ENCODE results near the gene RAB8B.

Gene RAB8B

GRCh38 chr15:63252292-63252691 is 62.9 kb downstream of the RAB8B start:
- DNase-seq (ENCODE audit: low spot score) = no peak
- peaks cover 7 to 55% of the 10 kb centered on the region in 2 donors for H3K36me3 ChIP-seq (replicated peaks in 1 of 2; ENCODE audit: control insufficient read depth in 2 of 2, insufficient read depth in 2 of 2, low read length in 2 of 2)
- WGBS, 2 donors (ENCODE audit: extremely low coverage in 2 of 2, insufficient read length in 2 of 2, insufficient replicate concordance in 1 of 2) = no CpG with 5 or more reads among the region's 2 CpGs

GRCh38 chr15:63254991-63255390 is 65.6 kb downstream of the RAB8B start:
- H4K8ac ChIP-seq (ENCODE audit: low read depth, low read length) = no peak overlapping the region
- H3K4me2 ChIP-seq (ENCODE audit: insufficient read depth, low read length, poor library complexity, severe bottlenecking) = no peak overlapping the region
- no peak overlapping the region for H3K4ac ChIP-seq (ENCODE audit: low read length)
- H2AFZ ChIP-seq (ENCODE audit: low read length) = no peak overlapping the region
- no peak overlapping the region for H2AK5ac ChIP-seq (ENCODE audit: low read depth, low read length)
- no peak overlapping the region for H2BK5ac ChIP-seq (ENCODE audit: low read length)
- no peak overlapping the region for H2BK120ac ChIP-seq (ENCODE audit: low read depth, low read length)
- no peak overlapping the region for H3K14ac ChIP-seq (ENCODE audit: low read length)
- no peak overlapping the region for H3K4me3 ChIP-seq (ENCODE audit: low read length in 2 of 2)
- H3K27me3 ChIP-seq (ENCODE audit: control insufficient read depth in 3 of 3, insufficient read depth in 3 of 3, low read depth in 1 of 3, low read length in 3 of 3) = no peaks in the 10 kb centered on the region
- no peak overlapping the region for H2BK12ac ChIP-seq (ENCODE audit: low read length)
- no peak overlapping the region for H3K23ac ChIP-seq (ENCODE audit: low read depth, low read length, poor library complexity)
- peak overlapping the region; percentile 11 for H3K27ac ChIP-seq (replicated peaks; ENCODE audit: low read length)
- H3K4me1 ChIP-seq (ENCODE audit: control insufficient read depth in 2 of 2, insufficient read depth in 1 of 2, low read depth in 1 of 2, low read length in 2 of 2) = peaks cover 7 to 21% of the 10 kb centered on the region in 2 donors
- H3K36me3 ChIP-seq (replicated peaks in 1 of 2; ENCODE audit: control insufficient read depth in 2 of 2, insufficient read depth in 2 of 2, low read length in 2 of 2) = peaks cover 8 to 57% of the 10 kb centered on the region in 2 donors
- H4K91ac ChIP-seq (ENCODE audit: low read depth, low read length, poor library complexity) = no peak overlapping the region
- peaks cover 4 to 9% of the 10 kb centered on the region in 2 donors for H3K9me3 ChIP-seq (replicated peaks in 1 of 2; ENCODE audit: control insufficient read depth in 2 of 2, insufficient read depth in 1 of 2, low read depth in 1 of 2, low read length in 2 of 2)
- no peak for DNase-seq (ENCODE audit: low spot score)
- WGBS, 2 donors (ENCODE audit: extremely low coverage in 2 of 2, insufficient read length in 2 of 2, insufficient replicate concordance in 1 of 2) = no CpG with 5 or more reads among the region's 2 CpGs
- no peak overlapping the region for H3K18ac ChIP-seq (ENCODE audit: low read length)
- H3K9ac ChIP-seq (ENCODE audit: low read depth, low read length, poor library complexity) = no peak overlapping the region
- no peak overlapping the region for H2BK15ac ChIP-seq (ENCODE audit: low read length)
- no peaks in the 10 kb centered on the region for H3K79me1 ChIP-seq (ENCODE audit: low read depth, low read length)

More at GRCh38 chr15:63252292-63252691, 62.9 kb downstream of the RAB8B start:
- Histone ChIP-seq H3K4me3 (ENCODE audit: low read length in 2 of 2) (no peak overlapping the region), H3K4ac (ENCODE audit: low read length) (no peak overlapping the region), H3K18ac (ENCODE audit: low read length) (no peak overlapping the region), H3K4me2 (ENCODE audit: insufficient read depth, low read length, poor library complexity, severe bottlenecking) (no peak overlapping the region), H3K23ac (ENCODE audit: low read depth, low read length, poor library complexity) (no peak overlapping the region), H2BK15ac (ENCODE audit: low read length) (no peak overlapping the region), H3K27me3 (ENCODE audit: control insufficient read depth in 3 of 3, insufficient read depth in 3 of 3, low read depth in 1 of 3, low read length in 3 of 3) (no peaks in the 10 kb centered on the region), H2BK5ac (ENCODE audit: low read length) (no peak overlapping the region), H3K9me3 (replicated peaks in 1 of 2; ENCODE audit: control insufficient read depth in 2 of 2, insufficient read depth in 1 of 2, low read depth in 1 of 2, low read length in 2 of 2) (no peaks in the 10 kb centered on the region), H3K4me1 (ENCODE audit: control insufficient read depth in 2 of 2, insufficient read depth in 1 of 2, low read depth in 1 of 2, low read length in 2 of 2) (peaks cover 5 to 20% of the 10 kb centered on the region in 2 donors), H3K79me1 (ENCODE audit: low read depth, low read length) (no peaks in the 10 kb centered on the region), H3K9ac (ENCODE audit: low read depth, low read length, poor library complexity) (no peak overlapping the region), H2AFZ (ENCODE audit: low read length) (no peak overlapping the region), H2AK5ac (ENCODE audit: low read depth, low read length) (no peak overlapping the region), H2BK120ac (ENCODE audit: low read depth, low read length) (no peak overlapping the region), H3K14ac (ENCODE audit: low read length) (no peak overlapping the region), H4K91ac (ENCODE audit: low read depth, low read length, poor library complexity) (no peak overlapping the region), H4K8ac (ENCODE audit: low read depth, low read length) (no peak overlapping the region), H2BK12ac (ENCODE audit: low read length) (no peak overlapping the region), H3K27ac (replicated peaks; ENCODE audit: low read length) (no peak overlapping the region)

GRCh38 chr15:63255489-63255990 is 66.1 kb downstream of the RAB8B start:
- H3K18ac ChIP-seq (ENCODE audit: low read length) = no peak overlapping the region
- WGBS, 2 donors (ENCODE audit: extremely low coverage in 2 of 2, insufficient read length in 2 of 2, insufficient replicate concordance in 1 of 2) = no CpG with 5 or more reads among the region's 1 CpG
- peaks cover 8 to 57% of the 10 kb centered on the region in 2 donors for H3K36me3 ChIP-seq (replicated peaks in 1 of 2; ENCODE audit: control insufficient read depth in 2 of 2, insufficient read depth in 2 of 2, low read length in 2 of 2)
- no peak overlapping the region for H2BK5ac ChIP-seq (ENCODE audit: low read length)
- H4K8ac ChIP-seq (ENCODE audit: low read depth, low read length) = no peak overlapping the region
- H2BK120ac ChIP-seq (ENCODE audit: low read depth, low read length) = no peak overlapping the region
- no peak overlapping the region for H2AFZ ChIP-seq (ENCODE audit: low read length)
- H3K4me1 ChIP-seq (ENCODE audit: control insufficient read depth in 2 of 2, insufficient read depth in 1 of 2, low read depth in 1 of 2, low read length in 2 of 2) = peaks cover 7 to 21% of the 10 kb centered on the region in 2 donors
- no peak for DNase-seq (ENCODE audit: low spot score)
- H2BK12ac ChIP-seq (ENCODE audit: low read length) = no peak overlapping the region
- peaks cover 4 to 9% of the 10 kb centered on the region in 2 donors for H3K9me3 ChIP-seq (replicated peaks in 1 of 2; ENCODE audit: control insufficient read depth in 2 of 2, insufficient read depth in 1 of 2, low read depth in 1 of 2, low read length in 2 of 2)
- no peaks in the 10 kb centered on the region for H3K79me1 ChIP-seq (ENCODE audit: low read depth, low read length)
- H2AK5ac ChIP-seq (ENCODE audit: low read depth, low read length) = no peak overlapping the region
- H3K9ac ChIP-seq (ENCODE audit: low read depth, low read length, poor library complexity) = no peak overlapping the region
- H3K4me3 ChIP-seq (ENCODE audit: low read length in 2 of 2) = no peak overlapping the region
- no peak overlapping the region for H3K23ac ChIP-seq (ENCODE audit: low read depth, low read length, poor library complexity)
- H2BK15ac ChIP-seq (ENCODE audit: low read length) = no peak overlapping the region
- no peak overlapping the region for H3K4me2 ChIP-seq (ENCODE audit: insufficient read depth, low read length, poor library complexity, severe bottlenecking)
- H3K27me3 ChIP-seq (ENCODE audit: control insufficient read depth in 3 of 3, insufficient read depth in 3 of 3, low read depth in 1 of 3, low read length in 3 of 3) = no peaks in the 10 kb centered on the region
- H4K91ac ChIP-seq (ENCODE audit: low read depth, low read length, poor library complexity) = no peak overlapping the region
- peak overlapping the region; percentile 79 for H3K27ac ChIP-seq (replicated peaks; ENCODE audit: low read length)
- H3K14ac ChIP-seq (ENCODE audit: low read length) = no peak overlapping the region
- no peak overlapping the region for H3K4ac ChIP-seq (ENCODE audit: low read length)

GRCh38 chr15:63256433-63257274 is 67.2 kb downstream of the RAB8B start:
- Histone ChIP-seq H2BK5ac (ENCODE audit: low read length) (no peak overlapping the region), H3K4ac (ENCODE audit: low read length) (no peak overlapping the region), H3K36me3 (replicated peaks in 1 of 2; ENCODE audit: control insufficient read depth in 2 of 2, insufficient read depth in 2 of 2, low read length in 2 of 2) (peaks cover 4 to 57% of the 10 kb centered on the region in 2 donors), H2BK15ac (ENCODE audit: low read length) (no peak overlapping the region), H4K91ac (ENCODE audit: low read depth, low read length, poor library complexity) (no peak overlapping the region), H3K23ac (ENCODE audit: low read depth, low read length, poor library complexity) (no peak overlapping the region), H2AK5ac (ENCODE audit: low read depth, low read length) (no peak overlapping the region), H3K27me3 (ENCODE audit: control insufficient read depth in 3 of 3, insufficient read depth in 3 of 3, low read depth in 1 of 3, low read length in 3 of 3) (no peaks in the 10 kb centered on the region), H3K79me1 (ENCODE audit: low read depth, low read length) (no peaks in the 10 kb centered on the region), H2BK12ac (ENCODE audit: low read length) (no peak overlapping the region), H3K18ac (ENCODE audit: low read length) (no peak overlapping the region), H3K27ac (replicated peaks; ENCODE audit: low read length) (peak overlapping the region; percentile 90), H3K4me1 (ENCODE audit: control insufficient read depth in 2 of 2, insufficient read depth in 1 of 2, low read depth in 1 of 2, low read length in 2 of 2) (peaks cover 7 to 21% of the 10 kb centered on the region in 2 donors), H2BK120ac (ENCODE audit: low read depth, low read length) (no peak overlapping the region), H4K8ac (ENCODE audit: low read depth, low read length) (no peak overlapping the region), H3K4me2 (ENCODE audit: insufficient read depth, low read length, poor library complexity, severe bottlenecking) (no peak overlapping the region), H3K14ac (ENCODE audit: low read length) (no peak overlapping the region), H3K9me3 (replicated peaks in 1 of 2; ENCODE audit: control insufficient read depth in 2 of 2, insufficient read depth in 1 of 2, low read depth in 1 of 2, low read length in 2 of 2) (peaks cover 4 to 18% of the 10 kb centered on the region in 2 donors), H3K9ac (ENCODE audit: low read depth, low read length, poor library complexity) (no peak overlapping the region), H3K4me3 (ENCODE audit: low read length in 2 of 2) (no peak overlapping the region), H2AFZ (ENCODE audit: low read length) (peak overlapping the region; percentile 57)
- DNase-seq (ENCODE audit: low spot score) = peak; percentile 46
- WGBS, 2 donors (ENCODE audit: extremely low coverage in 2 of 2, insufficient read length in 2 of 2, insufficient replicate concordance in 1 of 2) = no CpG with 5 or more reads among the region's 5 CpGs

Data from neuronal stem cell (in vitro differentiated cells).